SJSA1 (cell line): Measurements from ENCODE around the gene MYCBPAP. TPM values are rescaled to one million over a fixed set of nuclear protein-coding genes. Genes with fewer than 3 reads are reported as not detected.

ENCODE experiments used
- DNase-seq, 2 experiments: peaks; one replicate each; pipeline ENCODE4 v3.0.0-alpha.2; 2015 to 2020; ENCODE audit warnings: low spot score in 2 of 2, low read depth in 1 of 2
- H3K27ac ChIP-seq: fragments of 250-450 bp; sonication (Bioruptor Pico); 2 replicates; pipeline ENCODE4 v1.5.1; 2020; ENCODE audit warnings: mild to moderate bottlenecking, moderate library complexity
- H3K27me3 ChIP-seq: fragments of 250-450 bp; sonication (Bioruptor Pico); replicated peaks from 2 replicates; pipeline ENCODE4 v1.5.1; 2020; ENCODE audit warnings: mild to moderate bottlenecking, moderate library complexity
- H3K36me3 ChIP-seq: fragments of 250-450 bp; sonication (Bioruptor Pico); 2 replicates; pipeline ENCODE4 v1.5.1; 2020; ENCODE audit warnings: mild to moderate bottlenecking
- H3K4me1 ChIP-seq: fragments of 250-450 bp; sonication (Bioruptor Pico); replicated peaks from 2 replicates; pipeline ENCODE4 v1.6.1; 2021; ENCODE audit warnings: mild to moderate bottlenecking
- H3K4me3 ChIP-seq: fragments of 250-450 bp; sonication (Bioruptor Pico); 2 replicates; pipeline ENCODE4 v1.5.1; 2020; ENCODE audit warnings: mild to moderate bottlenecking
- H3K9me3 ChIP-seq: fragments of 250-450 bp; sonication (Bioruptor Pico); replicated peaks from 2 replicates; pipeline ENCODE4 v1.5.1; 2020; ENCODE audit warnings: mild to moderate bottlenecking
- total RNA-seq: library from RNA; depleted of rRNA; stranded (reverse); fragments of >200 nt; shearing (Covaris generic); gene quantifications from 2 replicates; pipeline ENCODE4 v1.2.3, GENCODE V29; 2014

Gene MYCBPAP
- total RNA-seq, 1 experiment from 2014 or later: not detected

DNA sequence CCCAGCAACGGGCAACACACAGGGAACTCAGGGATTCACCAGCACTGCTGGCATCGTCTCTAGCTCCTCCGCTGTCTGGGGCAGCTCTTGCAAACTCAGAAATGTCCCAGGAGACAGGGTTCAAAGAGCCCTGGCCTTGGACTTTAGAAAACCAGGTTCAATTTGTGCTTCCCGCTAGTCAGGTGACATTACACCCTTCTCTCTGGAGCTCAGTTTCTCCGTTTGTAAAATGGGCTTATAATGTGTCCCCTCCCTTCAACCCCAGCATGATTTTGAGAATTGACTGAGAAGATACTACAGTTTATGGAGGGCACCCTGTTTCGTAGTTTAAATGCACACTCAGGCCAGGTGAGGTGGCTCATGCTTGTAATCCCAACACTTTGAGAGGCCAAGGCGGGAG, 1.9 kb upstream of the MYCBPAP start:
- no peaks in the 10 kb centered on the region for H3K9me3 ChIP-seq
- DNase-seq: no peak

GRCh38 chr17:50508573-50509460, 578 bp downstream of the MYCBPAP start:
- Histone ChIP-seq H3K9me3 (no peaks in the 10 kb centered on the region), H3K27me3 (peaks cover 19% of the 10 kb centered on the region; the same call in 1 of the 2 replicates), H3K4me3 (peak overlapping the region; percentile 36), H3K27ac (no peak overlapping the region), H3K4me1 (peaks cover 9% of the 10 kb centered on the region), H3K36me3 (no peaks in the 10 kb centered on the region)
- no peak for DNase-seq

More for the DNA sequence above, 1.9 kb upstream of the MYCBPAP start:
- H3K36me3 ChIP-seq: no peaks in the 10 kb centered on the region
- H3K27ac ChIP-seq: no peak overlapping the region
- H3K4me3 ChIP-seq: no peak overlapping the region
- peaks cover 16% of the 10 kb centered on the region; the same call in 1 of the 2 replicates for H3K27me3 ChIP-seq
- H3K4me1 ChIP-seq: peaks cover 9% of the 10 kb centered on the region

DNA sequence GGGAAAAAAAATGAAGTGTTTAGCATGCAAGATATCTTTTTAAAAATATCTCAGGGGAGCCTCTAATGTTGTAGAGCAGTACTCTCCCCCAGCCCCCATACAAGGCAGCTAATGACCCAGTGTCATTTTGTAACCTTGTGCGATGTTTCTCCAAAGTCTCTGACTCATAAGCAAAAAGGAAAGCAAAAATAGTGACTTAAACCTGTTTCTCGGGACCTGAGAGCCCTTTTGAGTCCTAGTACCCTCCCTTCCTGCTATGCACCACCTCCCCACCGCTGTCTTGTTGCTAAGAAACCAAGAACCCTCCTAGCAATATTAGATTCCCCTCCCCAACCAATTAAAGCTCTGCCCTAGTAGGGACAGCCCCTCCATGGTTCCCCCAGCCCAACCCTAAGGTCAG, 2.8 kb downstream of the MYCBPAP start:
- DNase-seq: no peak
- H3K27me3 ChIP-seq: peaks cover 19% of the 10 kb centered on the region; the same call in 1 of the 2 replicates
- H3K4me3 ChIP-seq: no peak overlapping the region
- no peaks in the 10 kb centered on the region for H3K9me3 ChIP-seq
- H3K27ac ChIP-seq: no peak overlapping the region
- peaks cover 9% of the 10 kb centered on the region for H3K4me1 ChIP-seq
- no peaks in the 10 kb centered on the region for H3K36me3 ChIP-seq

DNA sequence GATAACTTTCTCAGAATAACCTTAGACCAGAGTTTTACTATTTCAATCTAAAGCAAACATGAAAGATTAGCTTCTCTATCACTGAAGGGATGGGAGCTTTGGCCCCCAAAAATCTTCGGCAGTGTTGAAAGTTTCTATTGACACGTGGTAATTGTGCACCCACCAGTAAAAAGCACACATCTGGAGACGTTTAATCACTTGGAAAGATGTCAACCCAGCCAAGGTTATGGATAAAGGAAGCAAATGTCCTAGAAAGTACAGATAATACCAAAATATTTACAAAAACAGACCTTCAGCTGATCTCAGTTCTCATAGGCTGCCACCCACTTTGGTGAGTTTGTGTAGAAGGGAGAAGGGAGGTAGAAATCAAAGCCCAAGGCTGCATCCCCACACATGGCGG, 5.3 kb downstream of the MYCBPAP start:
- Histone ChIP-seq H3K36me3 (no peaks in the 10 kb centered on the region), H3K27ac (no peak overlapping the region), H3K4me1 (peaks cover 2% of the 10 kb centered on the region), H3K9me3 (no peaks in the 10 kb centered on the region), H3K4me3 (no peak overlapping the region), H3K27me3 (peaks cover 8% of the 10 kb centered on the region; the same call in 1 of the 2 replicates)
- DNase-seq: no peak

GRCh38 chr17:50514388-50514787, 6.1 kb downstream of the MYCBPAP start:
- DNase-seq: no peak
- 0 out of 2 replicates have a peak, but pooled peaks cover 6% of the 10 kb centered on the region for H3K27me3 ChIP-seq
- no peaks in the 10 kb centered on the region for H3K9me3 ChIP-seq
- no peaks in the 10 kb centered on the region for H3K36me3 ChIP-seq
- no peaks in the 10 kb centered on the region for H3K4me1 ChIP-seq
- H3K27ac ChIP-seq: no peak overlapping the region
- H3K4me3 ChIP-seq: no peak overlapping the region

DNA sequence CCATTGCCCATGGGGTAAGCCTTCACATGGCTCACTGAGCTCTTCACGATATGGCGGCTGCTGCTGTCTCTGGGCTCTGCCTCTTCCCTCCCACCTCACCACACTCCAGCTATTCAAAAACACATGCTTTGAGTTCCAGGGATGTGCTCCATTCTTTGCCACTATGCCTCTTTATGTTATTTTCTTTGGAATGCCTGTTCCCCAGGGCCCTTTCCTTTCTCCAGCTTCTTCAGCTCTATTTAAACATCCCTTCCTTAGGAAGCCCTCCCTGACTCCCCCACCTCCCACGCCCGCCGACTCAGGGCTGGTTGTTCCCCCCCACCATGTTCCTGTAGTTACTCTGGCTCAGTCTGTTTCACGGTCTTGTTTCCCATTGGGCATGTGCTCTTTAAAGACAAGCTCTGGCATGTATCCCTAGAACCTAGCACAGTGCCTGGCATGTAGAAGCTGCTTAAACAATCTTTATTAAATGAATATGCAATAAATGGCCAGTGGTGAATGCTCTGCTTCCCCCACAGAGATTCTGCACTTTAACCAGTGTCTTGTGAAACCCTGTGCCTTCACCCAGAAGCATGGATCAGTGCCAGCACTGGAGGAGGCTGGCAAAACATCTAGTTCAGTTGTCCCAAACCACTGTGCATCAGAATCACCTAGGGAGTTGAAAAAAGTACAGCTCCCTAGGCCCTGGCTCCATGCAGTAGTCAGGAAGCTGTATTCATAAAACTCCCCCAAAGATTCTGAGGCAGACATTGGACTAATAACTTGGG, 6.9 kb downstream of the MYCBPAP start:
- no peak for DNase-seq
- H3K4me3 ChIP-seq: no peak overlapping the region
- no peak overlapping the region for H3K27ac ChIP-seq
- H3K27me3 ChIP-seq: 0 out of 2 replicates have a peak, but pooled peaks cover 6% of the 10 kb centered on the region
- H3K4me1 ChIP-seq: no peaks in the 10 kb centered on the region
- H3K36me3 ChIP-seq: no peaks in the 10 kb centered on the region
- no peaks in the 10 kb centered on the region for H3K9me3 ChIP-seq

- no peak for DNase-seq
- Histone ChIP-seq H3K27ac (no peak overlapping the region), H3K9me3 (no peaks in the 10 kb centered on the region), H3K4me3 (no peak overlapping the region), H3K27me3 (no peaks in the 10 kb centered on the region), H3K36me3 (no peaks in the 10 kb centered on the region), H3K4me1 (no peaks in the 10 kb centered on the region)
These were observed 8.8 kb downstream of the MYCBPAP start for GRCh38 chr17:50517011-50517410.

- no peaks in the 10 kb centered on the region for H3K27me3 ChIP-seq
- H3K9me3 ChIP-seq: no peaks in the 10 kb centered on the region
- H3K4me3 ChIP-seq: no peak overlapping the region
- H3K36me3 ChIP-seq: no peaks in the 10 kb centered on the region
- H3K27ac ChIP-seq: no peak overlapping the region
- no peaks in the 10 kb centered on the region for H3K4me1 ChIP-seq
- DNase-seq: no peak
These were observed 9.5 kb downstream of the MYCBPAP start for GRCh38 chr17:50517504-50518383.

- no peak overlapping the region for H3K27ac ChIP-seq
- H3K4me3 ChIP-seq: no peak overlapping the region
These were observed 10.3 kb downstream of the MYCBPAP start for GRCh38 chr17:50518384-50519023.

DNA sequence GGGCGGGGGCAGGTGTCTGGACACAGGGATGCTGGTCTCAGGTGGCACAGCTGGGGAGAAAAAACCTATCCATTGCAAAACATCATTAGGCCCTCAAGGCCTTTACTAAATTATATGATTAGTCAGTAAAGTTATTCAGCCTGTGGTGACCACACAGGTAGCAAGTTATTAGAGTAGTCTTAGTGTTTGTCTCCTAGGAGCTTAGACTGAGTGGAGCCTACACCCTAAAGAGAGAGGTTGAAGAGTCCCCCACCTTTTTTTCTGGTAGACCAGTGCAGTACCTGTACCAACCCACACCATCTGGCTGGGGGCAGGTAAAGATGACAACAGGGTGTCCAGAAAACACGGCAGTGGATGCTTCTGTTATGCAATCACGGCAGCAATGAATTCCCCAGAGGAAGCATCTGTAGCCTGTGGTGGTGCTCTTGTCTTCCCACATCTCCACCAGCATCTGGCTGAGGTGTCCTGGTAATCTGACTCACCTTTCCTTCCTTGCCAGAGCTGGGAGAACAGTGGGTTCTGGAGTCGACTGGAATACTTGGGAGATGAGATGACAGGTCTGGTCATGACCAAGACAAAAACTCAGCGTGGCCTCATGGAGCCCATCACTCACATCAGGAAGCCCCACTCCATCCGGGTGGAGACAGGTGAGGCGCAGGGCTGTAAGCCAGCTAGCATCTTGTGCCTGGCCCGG, 11.0 kb downstream of the MYCBPAP start:
- H3K4me1 ChIP-seq: no peaks in the 10 kb centered on the region
- H3K9me3 ChIP-seq: no peaks in the 10 kb centered on the region
- no peak for DNase-seq
- H3K36me3 ChIP-seq: no peaks in the 10 kb centered on the region
- no peaks in the 10 kb centered on the region; the same call in 1 of the 2 replicates for H3K27me3 ChIP-seq
- no peak overlapping the region for H3K4me3 ChIP-seq
- no peak overlapping the region for H3K27ac ChIP-seq

More at GRCh38 chr17:50518384-50519023, 10.3 kb downstream of the MYCBPAP start:
- H3K27me3 ChIP-seq: no peaks in the 10 kb centered on the region; the same call in 1 of the 2 replicates
- H3K4me1 ChIP-seq: no peaks in the 10 kb centered on the region
- H3K9me3 ChIP-seq: no peaks in the 10 kb centered on the region
- DNase-seq: no peak
- no peaks in the 10 kb centered on the region for H3K36me3 ChIP-seq

DNA sequence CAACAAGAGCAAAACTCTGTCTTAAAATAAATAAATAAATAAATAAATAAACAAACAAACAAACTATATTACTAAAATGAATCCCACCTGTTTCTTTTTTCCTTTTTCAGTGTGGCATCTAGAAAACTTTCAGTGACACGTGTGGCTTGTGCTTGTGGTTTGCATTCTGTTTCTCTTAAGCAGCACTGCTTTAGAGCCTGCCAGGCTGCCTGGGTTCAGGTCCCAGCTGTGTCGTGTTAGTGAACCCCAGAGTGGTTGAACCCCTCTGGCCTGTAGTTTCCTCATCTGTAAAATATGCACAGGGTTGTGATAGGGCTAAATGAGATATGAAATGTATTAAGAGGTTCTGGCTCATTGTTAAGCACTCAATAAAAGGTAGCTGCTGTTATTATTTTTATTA, 12.2 kb downstream of the MYCBPAP start:
- Histone ChIP-seq H3K4me1 (no peaks in the 10 kb centered on the region), H3K27ac (no peak overlapping the region), H3K36me3 (no peaks in the 10 kb centered on the region), H3K9me3 (no peaks in the 10 kb centered on the region), H3K4me3 (no peak overlapping the region), H3K27me3 (no peaks in the 10 kb centered on the region; the same call in 1 of the 2 replicates)
- no peak for DNase-seq

DNA sequence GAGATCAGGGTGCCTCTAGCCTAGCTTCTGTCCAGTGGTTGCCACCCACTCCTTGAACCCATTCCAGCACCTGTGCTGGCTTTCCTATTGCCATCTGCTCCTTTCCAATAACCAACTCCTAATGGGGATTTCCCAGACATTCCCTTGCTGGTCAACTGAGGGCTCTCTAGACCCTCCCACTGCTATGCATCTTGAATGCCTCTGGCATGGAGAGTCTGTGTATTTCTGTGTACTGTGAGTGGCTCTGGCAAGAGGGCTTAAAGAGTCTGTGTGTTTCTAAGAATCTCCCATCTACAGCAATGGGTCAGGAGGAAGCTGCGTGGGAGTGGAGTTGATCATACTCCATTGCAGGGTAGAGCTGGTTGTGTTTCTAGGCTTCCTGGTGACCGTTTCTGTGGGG, 13.3 kb downstream of the MYCBPAP start:
- no peak for DNase-seq
- Histone ChIP-seq H3K4me1 (no peaks in the 10 kb centered on the region), H3K9me3 (no peaks in the 10 kb centered on the region), H3K27ac (no peak overlapping the region), H3K27me3 (peaks cover 2% of the 10 kb centered on the region), H3K4me3 (no peak overlapping the region), H3K36me3 (no peaks in the 10 kb centered on the region)
